ENCODE data around the gene H6PD.
"Not testable (repeated sequence)": the region's sequence is repeated elsewhere in the genome, so short reads cannot be mapped to it uniquely, and the experiment has no call there.

Gene H6PD

GRCh38 chr1:9295884-9296283 lies 61.3 kb downstream of the H6PD start:
- peaks cover 16% of the 10 kb centered on the region for H3K36me3 ChIP-seq (ENCODE audit: insufficient read depth, insufficient read length, low read length)
- peaks cover 3% of the 10 kb centered on the region for H3K4me1 ChIP-seq (ENCODE audit: insufficient read depth, insufficient read length)
- peaks cover 19% of the 10 kb centered on the region for H3K27me3 ChIP-seq (ENCODE audit: insufficient read depth, insufficient read length)
- TF ChIP-seq ZNF274 (IDR thresholded peaks at IDR 0.05; ENCODE audit: low read depth, low read length) (no peak), YY1 (IDR thresholded peaks at IDR 0.05; ENCODE audit: insufficient read depth, insufficient read length) (no peak), SUZ12 (IDR thresholded peaks at IDR 0.05; ENCODE audit: extremely low read depth, insufficient read depth, insufficient read length) (no peak)
- H3K9ac ChIP-seq (ENCODE audit: insufficient read length, low read depth), result no peak overlapping the region
- no peak for DNase-seq (ENCODE audit: low read depth, low spot score)
- no peak overlapping the region for H3K4me3 ChIP-seq (ENCODE audit: insufficient read length, low read depth)
- H3K9me3 ChIP-seq (ENCODE audit: insufficient read depth, low read length), result no peaks in the 10 kb centered on the region

GRCh38 chr1:9296850-9297249 lies 62.3 kb downstream of the H6PD start:
- Histone ChIP-seq H3K27me3 (ENCODE audit: insufficient read depth, insufficient read length) (peaks cover 13% of the 10 kb centered on the region), H3K36me3 (ENCODE audit: insufficient read depth, insufficient read length, low read length) (peaks cover 23% of the 10 kb centered on the region), H3K9me3 (ENCODE audit: insufficient read depth, low read length) (no peaks in the 10 kb centered on the region), H3K4me3 (ENCODE audit: insufficient read length, low read depth) (no peak overlapping the region), H3K4me1 (ENCODE audit: insufficient read depth, insufficient read length) (peaks cover 6% of the 10 kb centered on the region), H3K9ac (ENCODE audit: insufficient read length, low read depth) (no peak overlapping the region)
- no peak for TF ChIP-seq YY1 (IDR thresholded peaks at IDR 0.05; ENCODE audit: insufficient read depth, insufficient read length)
- no peak for TF ChIP-seq ZNF274 (IDR thresholded peaks at IDR 0.05; ENCODE audit: low read depth, low read length)
- DNase-seq (ENCODE audit: low read depth, low spot score), result no peak

- no peaks in the 10 kb centered on the region for H3K9me3 ChIP-seq (ENCODE audit: insufficient read depth, low read length)
- peaks cover 7% of the 10 kb centered on the region for H3K27me3 ChIP-seq (ENCODE audit: insufficient read depth, insufficient read length)
- H3K9ac ChIP-seq (ENCODE audit: insufficient read length, low read depth), result no peak overlapping the region
- H3K4me3 ChIP-seq (ENCODE audit: insufficient read length, low read depth), result no peak overlapping the region
- peaks cover 25% of the 10 kb centered on the region for H3K36me3 ChIP-seq (ENCODE audit: insufficient read depth, insufficient read length, low read length)
- no peak for DNase-seq (ENCODE audit: low read depth, low spot score)
- peaks cover 7% of the 10 kb centered on the region for H3K4me1 ChIP-seq (ENCODE audit: insufficient read depth, insufficient read length)
- no peak for TF ChIP-seq SUZ12 (IDR thresholded peaks at IDR 0.05; ENCODE audit: extremely low read depth, insufficient read depth, insufficient read length)
These were observed 63.3 kb downstream of the H6PD start for GRCh38 chr1:9297831-9298230.

- Histone ChIP-seq H3K4me3 (ENCODE audit: insufficient read length, low read depth) (no peak overlapping the region), H3K9me3 (ENCODE audit: insufficient read depth, low read length) (no peaks in the 10 kb centered on the region), H3K36me3 (ENCODE audit: insufficient read depth, insufficient read length, low read length) (peaks cover 25% of the 10 kb centered on the region), H3K27me3 (ENCODE audit: insufficient read depth, insufficient read length) (peaks cover 7% of the 10 kb centered on the region), H3K4me1 (ENCODE audit: insufficient read depth, insufficient read length) (peaks cover 7% of the 10 kb centered on the region), H3K9ac (ENCODE audit: insufficient read length, low read depth) (no peak overlapping the region)
- TF ChIP-seq YY1 (IDR thresholded peaks at IDR 0.05; ENCODE audit: insufficient read depth, insufficient read length) (no peak), ZNF274 (IDR thresholded peaks at IDR 0.05; ENCODE audit: low read depth, low read length) (no peak), SUZ12 (IDR thresholded peaks at IDR 0.05; ENCODE audit: extremely low read depth, insufficient read depth, insufficient read length) (no peak)
- no peak for DNase-seq (ENCODE audit: low read depth, low spot score)
These were observed 63.7 kb downstream of the H6PD start for GRCh38 chr1:9298282-9298681.

- not testable (repeated sequence) for H3K4me1 ChIP-seq (ENCODE audit: insufficient read depth, insufficient read length)
These were observed 65.3 kb downstream of the H6PD start for GRCh38 chr1:9299571-9300541.

GRCh38 chr1:9300573-9300972 lies 66.0 kb downstream of the H6PD start:
- Histone ChIP-seq H3K27me3 (ENCODE audit: insufficient read depth, insufficient read length) (no peaks in the 10 kb centered on the region), H3K36me3 (ENCODE audit: insufficient read depth, insufficient read length, low read length) (peaks cover 35% of the 10 kb centered on the region), H3K9ac (ENCODE audit: insufficient read length, low read depth) (no peak overlapping the region), H3K4me3 (ENCODE audit: insufficient read length, low read depth) (no peak overlapping the region), H3K9me3 (ENCODE audit: insufficient read depth, low read length) (no peaks in the 10 kb centered on the region), H3K4me1 (ENCODE audit: insufficient read depth, insufficient read length) (peaks cover 4% of the 10 kb centered on the region)
- no peak for TF ChIP-seq YY1 (IDR thresholded peaks at IDR 0.05; ENCODE audit: insufficient read depth, insufficient read length)
- TF ChIP-seq SUZ12 (IDR thresholded peaks at IDR 0.05; ENCODE audit: extremely low read depth, insufficient read depth, insufficient read length), result no peak
- TF ChIP-seq ZNF274 (IDR thresholded peaks at IDR 0.05; ENCODE audit: low read depth, low read length), result no peak
- no peak for DNase-seq (ENCODE audit: low read depth, low spot score)

More at GRCh38 chr1:9299571-9300541, 65.3 kb downstream of the H6PD start:
- H3K27me3 ChIP-seq (ENCODE audit: insufficient read depth, insufficient read length); H3K9me3 ChIP-seq (ENCODE audit: insufficient read depth, low read length); DNase-seq (ENCODE audit: low read depth, low spot score); H3K9ac ChIP-seq (ENCODE audit: insufficient read length, low read depth); H3K4me3 ChIP-seq (ENCODE audit: insufficient read length, low read depth): not testable (repeated sequence)
- H3K36me3 ChIP-seq (ENCODE audit: insufficient read depth, insufficient read length, low read length), result peaks cover 28% of the 10 kb centered on the region

GRCh38 chr1:9302745-9303524 lies 68.4 kb downstream of the H6PD start:
- no peak overlapping the region for H3K4me3 ChIP-seq (ENCODE audit: insufficient read length, low read depth)
- H3K36me3 ChIP-seq (ENCODE audit: insufficient read depth, insufficient read length, low read length), result peaks cover 29% of the 10 kb centered on the region
- H3K9me3 ChIP-seq (ENCODE audit: insufficient read depth, low read length), result no peaks in the 10 kb centered on the region
- no peak overlapping the region for H3K9ac ChIP-seq (ENCODE audit: insufficient read length, low read depth)
- H3K27me3 ChIP-seq (ENCODE audit: insufficient read depth, insufficient read length), result no peaks in the 10 kb centered on the region
- TF ChIP-seq SUZ12 (IDR thresholded peaks at IDR 0.05; ENCODE audit: extremely low read depth, insufficient read depth, insufficient read length) (no peak), YY1 (IDR thresholded peaks at IDR 0.05; ENCODE audit: insufficient read depth, insufficient read length) (no peak), ZNF274 (IDR thresholded peaks at IDR 0.05; ENCODE audit: low read depth, low read length) (no peak)
- no peak for DNase-seq (ENCODE audit: low read depth, low spot score)
- H3K4me1 ChIP-seq (ENCODE audit: insufficient read depth, insufficient read length), result peaks cover 7% of the 10 kb centered on the region
